ENCODE data around the gene MPDZ. TPM values are rescaled to one million over a fixed set of nuclear protein-coding genes. Genes with fewer than 3 reads are reported as not detected.

The MPDZ gene
- total RNA-seq, 1 experiment from 2014 or later: 0.12 TPM

- no peak for TF ChIP-seq CTCF (IDR thresholded peaks at IDR 0.05 in 2 of 3, conservative IDR thresholded peaks at IDR 0.05 in 1 of 3; ENCODE audit: borderline replicate concordance in 1 of 3, insufficient read depth in 1 of 3, low read depth in 2 of 3, low read length in 2 of 3)
- TF ChIP-seq ELF1 (IDR thresholded peaks at IDR 0.05; ENCODE audit: borderline replicate concordance, low read depth): no peak
- no peak for TF ChIP-seq ATF3 (IDR thresholded peaks at IDR 0.05)
- no peak for TF ChIP-seq ZBTB33 (IDR thresholded peaks at IDR 0.05; ENCODE audit: extremely low read depth, insufficient replicate concordance, low read length)
- TF ChIP-seq FOSL1 (IDR thresholded peaks at IDR 0.05; ENCODE audit: low read depth): no peak
- TF ChIP-seq CBX3 (IDR thresholded peaks at IDR 0.05; ENCODE audit: low read depth): no peak
- TF ChIP-seq TCF7L2 (IDR thresholded peaks at IDR 0.05; ENCODE audit: borderline replicate concordance, extremely low read depth, insufficient read depth, insufficient read length): no peak
Observed at GRCh38 chr9:13278023-13278367, 1.5 kb downstream of the MPDZ start (continued).

- Histone ChIP-seq H3K9me2 (ENCODE audit: insufficient read depth) (no peaks in the 10 kb centered on the region), H4K20me1 (ENCODE audit: insufficient read depth) (no peaks in the 10 kb centered on the region), H3K79me2 (ENCODE audit: insufficient read depth, low read length) (no peaks in the 10 kb centered on the region), H3K4me3 (replicated peaks in 1 of 2; ENCODE audit: low read depth in 1 of 2, low read length in 2 of 2) (no peak overlapping the region), H3K27ac (ENCODE audit: low read depth, low read length) (no peak overlapping the region), H3K36me3 (ENCODE audit: control insufficient read depth in 1 of 2, insufficient read depth in 2 of 2, low read length in 2 of 2) (no peaks in the 10 kb centered on the region), H3K9me3 (ENCODE audit: control insufficient read depth in 1 of 2, insufficient read depth in 1 of 2, low read depth in 1 of 2, low read length in 2 of 2) (no peaks in the 10 kb centered on the region), H2AFZ (ENCODE audit: low read depth, low read length, poor library complexity, severe bottlenecking) (no peak overlapping the region), H3K27me3 (ENCODE audit: insufficient read depth, low read length) (no peaks in the 10 kb centered on the region), H3K4me1 (ENCODE audit: control insufficient read depth in 1 of 2, insufficient read depth in 2 of 2, low read length in 2 of 2) (no peaks in the 10 kb centered on the region), H3K9ac (ENCODE audit: low read length) (no peak overlapping the region), H3K4me2 (ENCODE audit: low read length) (no peak overlapping the region)
- DNase-seq (ENCODE audit: low read depth, low spot score) (no peak), ATAC-seq (no peak)
- ChIA-PET POLR2A (no interaction called here), CTCF (no interaction called here), RAD21 (ENCODE audit: low non-redundant PET in 1 of 2, low total read pairs in 2 of 2, uncharacterized antibody in 2 of 2, unreplicated experiment in 2 of 2) (no interaction called here)
- no TSS peak for BruUV-seq (replicated peaks)
- intact Hi-C loops (cut with micrococcal nuclease): no loop called here
- TF ChIP-seq SP1 (IDR thresholded peaks at IDR 0.05; ENCODE audit: low read depth): no peak
- no peak for TF ChIP-seq SIN3A (IDR thresholded peaks at IDR 0.05; ENCODE audit: low read depth)
- no peak for TF ChIP-seq MAX (IDR thresholded peaks at IDR 0.05)
- no peak for TF ChIP-seq ATF3 (IDR thresholded peaks at IDR 0.05)
- TF ChIP-seq JUND (IDR thresholded peaks at IDR 0.05): no peak
- no peak for TF ChIP-seq RAD21 (IDR thresholded peaks at IDR 0.05; ENCODE audit: low read depth)
- no peak for TF ChIP-seq ZNF274 (IDR thresholded peaks at IDR 0.05; ENCODE audit: low read depth, low read length)
- TF ChIP-seq EGR1 (IDR thresholded peaks at IDR 0.05; ENCODE audit: low read depth): no peak
- TF ChIP-seq EZH2 (IDR thresholded peaks at IDR 0.05): no peak
- TF ChIP-seq EZH2phosphoT487 (IDR thresholded peaks at IDR 0.05; ENCODE audit: borderline replicate concordance): no peak
Observed at GRCh38 chr9:13274886-13275641, 4.4 kb downstream of the MPDZ start.

All from HCT116 (cell line).